K562 (cell line): ENCODE results near the gene COLQ. TPM values are rescaled to one million over a fixed set of nuclear protein-coding genes. Genes with fewer than 3 reads are reported as not detected.
A peak's percentile ranks its signal among the peaks of the same experiment; 100 is the strongest.

Experiments used
- ATAC-seq: fragments of 200-7000 bp; cut with Tn5 transposase; 3 replicates; pipeline ENCODE4 v1.9.1; 2020; ENCODE audit warnings: moderate library complexity
- BruUV-seq: library from RNA; stranded (reverse); fragments of 400-500 nt; replicated peaks from 2 replicates; lab custom pipeline; 2021; lab: Mats Ljungman, UMichigan
- CTCF ChIA-PET: fragments of 300-600 bp; formaldehyde crosslinking; extraction: SDS; loops from one replicate; lab custom pipeline; 2021; ENCODE audit warnings: low intra/inter-chr PET ratio; lab: Yijun Ruan, JAX
- POLR2A ChIA-PET: fragments of 300-600, 350-650 bp; sonication (Branson Sonifier 250); formaldehyde crosslinking; extraction: SDS; loops from one replicate; lab custom pipeline; 2021; ENCODE audit warnings: antibody characterized with exemption, inconsistent platforms; lab: Yijun Ruan, JAX
- DNase-seq, 4 experiments: peaks; one replicate each; pipeline versions ENCODE4 v3.0.0 to v3.0.0-alpha.2; 2011 to 2018; ENCODE audit warnings: low spot score in 3 of 4, mixed read lengths in 3 of 4; ENCODE audit errors: extremely low read depth in 1 of 4
- FAIRE-seq: peaks from 2 replicates; lab custom pipeline; 2011; peaks lifted over from hg19 to GRCh38; lab: Jason Lieb, UNC
- H2AFZ ChIP-seq: 2 replicates; pipeline ENCODE4 v1.6.0; 2011; ENCODE audit warnings: low read depth, low read length, control low read depth, inconsistent platforms
- H3K27ac ChIP-seq: fragments of 200-600 bp; 3 replicates; pipeline ENCODE4 v1.8.0; 2011; ENCODE audit warnings: low read depth, mild to moderate bottlenecking, control low read depth, inconsistent platforms, low read length, moderate library complexity, mixed read lengths; ENCODE audit errors: extremely low read depth
- H3K27me3 ChIP-seq, 2 experiments: fragments of 300-600 bp in 1 of 2; 2 replicates in 1 of 2; 3 replicates in 1 of 2; pipeline versions ENCODE4 v1.6.0 to v1.8.0; 2011; ENCODE audit warnings: inconsistent platforms in 2 of 2, low read length in 2 of 2, mild to moderate bottlenecking in 1 of 2, mixed read lengths in 1 of 2, moderate library complexity in 1 of 2; ENCODE audit not compliant: control insufficient read depth in 2 of 2, insufficient read depth in 2 of 2
- H3K36me3 ChIP-seq: fragments of 300-600 bp; 3 replicates; pipeline ENCODE4 v1.8.0; 2011; ENCODE audit warnings: mild to moderate bottlenecking, low read length, inconsistent platforms; ENCODE audit not compliant: control insufficient read depth, insufficient read depth
- H3K4me1 ChIP-seq, 2 experiments: fragments of 200-600 bp in 1 of 2; replicated peaks in 1 of 2; 2 replicates in 1 of 2; 3 replicates in 1 of 2; pipeline versions ENCODE4 v1.5.1 to v1.8.0; 2011; ENCODE audit warnings: inconsistent platforms in 2 of 2, low read length in 2 of 2, mild to moderate bottlenecking in 1 of 2, mixed read lengths in 1 of 2, moderate library complexity in 1 of 2; ENCODE audit not compliant: control insufficient read depth in 2 of 2, insufficient read depth in 2 of 2
- H3K4me2 ChIP-seq: 2 replicates; pipeline ENCODE4 v1.6.1; 2011; ENCODE audit warnings: low read length, control low read depth, inconsistent platforms, mixed read lengths; ENCODE audit not compliant: insufficient read depth
- H3K4me3 ChIP-seq: fragments of 200-600 bp; sonication (generic), shearing (Covaris generic); 2 replicates; pipeline ENCODE4 v1.5.1; 2016; ENCODE audit warnings: control low read depth, inconsistent platforms
- H3K79me2 ChIP-seq: fragments of 200-600 bp; 3 replicates; pipeline ENCODE4 v1.8.0; 2011; ENCODE audit warnings: low read length, inconsistent platforms; ENCODE audit not compliant: control insufficient read depth, insufficient read depth
- H3K9ac ChIP-seq, 2 experiments: 2 replicates each; pipeline versions ENCODE4 v1.6.0 to v1.6.1; 2011; ENCODE audit warnings: low read depth in 2 of 2, low read length in 2 of 2, control low read depth in 1 of 2, inconsistent platforms in 1 of 2, mild to moderate bottlenecking in 1 of 2, mixed read lengths in 1 of 2; ENCODE audit not compliant: insufficient read depth in 1 of 2
- H3K9me1 ChIP-seq: one replicate; pipeline ENCODE4 v1.6.0; 2011; ENCODE audit warnings: inconsistent platforms, mild to moderate bottlenecking, low read length, moderate library complexity; ENCODE audit not compliant: control insufficient read depth, insufficient read depth
- H3K9me3 ChIP-seq: replicated peaks from 2 replicates; pipeline ENCODE4 v1.5.1; 2011; ENCODE audit warnings: low read depth, low read length, inconsistent platforms; ENCODE audit not compliant: control insufficient read depth, insufficient read depth
- H4K20me1 ChIP-seq: replicated peaks from 2 replicates; pipeline ENCODE4 v1.6.1; 2011; ENCODE audit warnings: low read length, inconsistent platforms, mixed read lengths; ENCODE audit not compliant: control insufficient read depth, insufficient read depth
- CBFA2T3 ChIP-seq: fragments of 450-650 bp; IDR thresholded peaks from 2 replicates; pipeline ENCODE4 v1.6.1; 2017
- ESRRA ChIP-seq: fragments of 450-650 bp; IDR thresholded peaks from 2 replicates; pipeline ENCODE4 v1.6.1; 2014; ENCODE audit warnings: low read depth, mild to moderate bottlenecking, moderate library complexity, borderline replicate concordance
- GTF3C2 ChIP-seq: IDR thresholded peaks from 3 replicates; pipeline ENCODE4 v1.6.1; 2011; ENCODE audit warnings: borderline replicate concordance, mild to moderate bottlenecking, moderate library complexity; ENCODE audit not compliant: insufficient read length; ENCODE audit errors: extremely low read depth
- MXI1 ChIP-seq: IDR thresholded peaks from 2 replicates; pipeline ENCODE4 v1.6.1; 2011; ENCODE audit warnings: low read depth, mild to moderate bottlenecking, improper control_type of control experiment, low read length
- NEUROD1 ChIP-seq: fragments of 150-350 bp; IDR thresholded peaks from 2 replicates; pipeline ENCODE4 v1.6.1; 2014; ENCODE audit warnings: borderline replicate concordance, low read length, low read depth; ENCODE audit not compliant: partially characterized antibody
- ZBTB11 ChIP-seq, 3 experiments: fragments of 200-800 bp in 1 of 3; fragments of 250-450 bp in 1 of 3; fragments of 450-650 bp in 1 of 3; sonication (Bioruptor Pico) in 1 of 3; sonication (Bioruptor generic) in 1 of 3; formaldehyde crosslinking in 1 of 3; IDR thresholded peaks; 2 replicates each; pipeline versions ENCODE4 v1.6.1 to v1.8.0; 2016 to 2022; ENCODE audit warnings: mild to moderate bottlenecking in 2 of 3, missing genetic modification characterization in 2 of 3, missing compliant biosample characterization in 1 of 3, moderate library complexity in 1 of 3
- ZNF282 ChIP-seq: sonication (generic); formaldehyde crosslinking; IDR thresholded peaks from 2 replicates; pipeline ENCODE4 v1.8.1; 2023; ENCODE audit warnings: missing genetic modification reagents
- ZNF766 ChIP-seq: fragments of 200-800 bp; sonication (Bioruptor generic); conservative IDR thresholded peaks from 2 replicates; pipeline ENCODE4 v1.6.1; 2016; ENCODE audit warnings: missing genetic modification characterization, missing compliant biosample characterization
- WGBS: fragments of 100-300 bp; shearing (Covaris generic); methylation state at CpG from one replicate; pipeline ENCODE4 v1.1.6; 2016; ENCODE audit warnings: low coverage, mixed read lengths; ENCODE audit not compliant: insufficient coverage; ENCODE audit errors: missing lambda C conversion rate; 5-methylcytosine and 5-hydroxymethylcytosine counted together
- in situ Hi-C: fragments of 300-500 bp; cut with MboI; formaldehyde crosslinking; loops from 4 replicates; pipeline ENCODE4 v1.15.0; 2018; ENCODE audit warnings: inconsistent platforms, mixed read lengths
- intact Hi-C: fragments of 100-400 bp; cut with micrococcal nuclease; formaldehyde crosslinking; loops from 2 replicates; pipeline ENCODE4 v1.14.2; 2022
- polyA plus RNA-seq, 8 experiments: library from polyadenylated mRNA; depleted of rRNA in 4 of 8; stranded (reverse) in 5 of 8; unstranded in 3 of 8; fragments of >200 nt; fragmentation: Nextera tagmentation in 2 of 8; fragmentation: Illumina TruSeq in 1 of 8; extraction: Ambion mirVana in 2 of 8; extraction: Trizol in 1 of 8; gene quantifications; 2 replicates each; pipeline versions ENCODE4 v1.2.1 to v1.2.3, GENCODE V29; 2011 to 2014; ENCODE audit warnings: inconsistent platforms in 1 of 8, missing spikeins in 1 of 8
- total RNA-seq, 7 experiments: library from RNA; depleted of rRNA in 6 of 7; stranded (reverse); fragments of >200 nt in 6 of 7; fragmentation: Illumina TruSeq in 2 of 7; extraction: Trizol in 2 of 7; gene quantifications; 2 replicates each; pipeline versions ENCODE4 v1.2.1 to v1.2.3, GENCODE V29; 2011 to 2021; ENCODE audit warnings: low replicate concordance in 1 of 7

The COLQ gene
- total and polyA plus RNA-seq, 9 of the 15 experiments (the other 6 are each of a cell fraction or from before 2014, with no cell fraction given): 0.04 to 0.36 (median 0.27) TPM; not detected in 4

- H3K27me3 ChIP-seq: peaks cover 22 to 48% of the 10 kb centered on the region in 2 experiments; a peak in 4 of 5 replicates
- FAIRE-seq: no peak
- H3K27ac ChIP-seq: no peak overlapping the region
- no peak overlapping the region for H3K4me2 ChIP-seq
- no TSS peak for BruUV-seq
- 0% methylated on average over 3 of the region's 3 CpGs for WGBS
- POLR2A ChIA-PET: interaction anchor here (0.6 to 0.7 kb wide), 2 partner anchors 89 to 313 kb away, joined by 3 read pairs; no protein-coding TSS in a partner anchor
- no peaks in the 10 kb centered on the region for H3K36me3 ChIP-seq
- no peaks in the 10 kb centered on the region for H3K9me1 ChIP-seq
- no peaks in the 10 kb centered on the region for H3K4me1 ChIP-seq
- no peak for DNase-seq
- H4K20me1 ChIP-seq: peaks cover 8% of the 10 kb centered on the region; the same call in 1 of the 2 replicates
- CTCF ChIA-PET: no interaction called here
- in situ Hi-C loops: no loop called here
- no peaks in the 10 kb centered on the region for H3K9me3 ChIP-seq
- ATAC-seq: no peak
- H3K9ac ChIP-seq: no peak overlapping the region
- no peaks in the 10 kb centered on the region for H3K79me2 ChIP-seq
- H3K4me3 ChIP-seq: no peak overlapping the region
- H2AFZ ChIP-seq: no peak overlapping the region
- TF ChIP-seq ESRRA: no peak
- peak; percentile 25 for TF ChIP-seq CBFA2T3
- intact Hi-C loops: no loop called here
These were observed 1.3 kb downstream of the COLQ start for GRCh38 chr3:15520185-15520584.

GRCh38 chr3:15519096-15519495 lies 2.4 kb downstream of the COLQ start:
- no peaks in the 10 kb centered on the region for H3K9me1 ChIP-seq
- H4K20me1 ChIP-seq: peaks cover 8% of the 10 kb centered on the region; the same call in 1 of the 2 replicates
- peaks cover 27 to 57% of the 10 kb centered on the region in 2 experiments for H3K27me3 ChIP-seq
- H3K4me3 ChIP-seq: no peak overlapping the region
- no peaks in the 10 kb centered on the region for H3K9me3 ChIP-seq
- ChIA-PET CTCF (no interaction called here), POLR2A (interaction anchor here (0.7 to 2.6 kb wide), 2 partner anchors 8 to 12 kb away, joined by 4 to 9 read pairs; no protein-coding TSS in a partner anchor)
- in situ Hi-C loops: no loop called here
- DNase-seq: no peak
- BruUV-seq: no TSS peak
- ATAC-seq: no peak
- 16% methylated on average over 4 of the region's 4 CpGs for WGBS
- H3K4me1 ChIP-seq: no peaks in the 10 kb centered on the region
- FAIRE-seq: no peak
- H3K9ac ChIP-seq: no peak overlapping the region
- no peak overlapping the region for H2AFZ ChIP-seq
- TF ChIP-seq NEUROD1 (no peak), ZNF282 (CRISPR knock-in tag) (no peak), MXI1 (no peak), ZNF766 (CRISPR knock-in tag) (no peak), GTF3C2 (no peak), ZBTB11 (CRISPR knock-in tag; IDR thresholded peaks at IDR 0.05) (0 out of 6 replicates have a peak, but pooled peaks of 1 of the 3 experiments have one; percentile 23)
- no peaks in the 10 kb centered on the region for H3K36me3 ChIP-seq
- H3K27ac ChIP-seq: no peak overlapping the region
- H3K4me2 ChIP-seq: no peak overlapping the region
- intact Hi-C loops: no loop called here
- no peaks in the 10 kb centered on the region for H3K79me2 ChIP-seq
